Gastrocnemius medialis (tissue), 4 donors: Measurements from ENCODE around the gene HPCAL1. TPM values are rescaled to one million over a fixed set of nuclear protein-coding genes. Genes with fewer than 3 reads are reported as not detected.
A peak's percentile ranks its signal among the peaks of the same experiment; 100 is the strongest.

Experiments
- ATAC-seq, 2 donors: fragments of 150-250 bp; one replicate each; pipeline ENCODE4 v1.9.1; 2016
- DNase-seq, 2 donors: peaks; one replicate each; pipeline ENCODE4 v3.0.0-alpha.2; 2019
- H3K27ac ChIP-seq, 4 donors: fragments of 200-600 bp; sonication (generic); 1 replicate in 1 of 4; 2 replicates in 3 of 4; pipeline ENCODE4 v1.5.1; 2016 to 2018; ENCODE audit warnings: mild to moderate bottlenecking in 2 of 4, moderate library complexity in 1 of 4
- H3K27me3 ChIP-seq, 3 donors: fragments of 200-600 bp; sonication (generic) in 2 of 3; 1 replicate in 1 of 3; 2 replicates in 2 of 3; pipeline versions ENCODE4 v1.5.1 to v1.6.0; 2016 to 2019; ENCODE audit warnings: mild to moderate bottlenecking in 1 of 3, moderate library complexity in 1 of 3
- H3K36me3 ChIP-seq, 2 donors: fragments of 200-600 bp; sonication (generic) in 1 of 2; one replicate each; pipeline ENCODE4 v1.5.1; 2017 to 2018
- H3K4me1 ChIP-seq, 2 donors: fragments of 200-600 bp; sonication (generic) in 1 of 2; one replicate each; pipeline ENCODE4 v1.5.1; 2016 to 2017; ENCODE audit warnings: mild to moderate bottlenecking in 2 of 2
- H3K4me3 ChIP-seq, 4 donors: fragments of 200-600 bp; sonication (generic) in 3 of 4; 1 replicate in 1 of 4; 2 replicates in 3 of 4; pipeline ENCODE4 v1.5.1; 2016 to 2019; ENCODE audit warnings: mild to moderate bottlenecking in 2 of 4
- H3K9me3 ChIP-seq, 3 donors: fragments of 200-600 bp; sonication (generic) in 2 of 3; 1 replicate in 1 of 3; 2 replicates in 2 of 3; pipeline ENCODE4 v1.5.1; 2016 to 2019
- POLR2A ChIP-seq, 2 donors: fragments of 450-650 bp; IDR thresholded peaks; one replicate each; pipeline ENCODE4 v1.6.1; 2017; ENCODE audit warnings: antibody characterized with exemption in 2 of 2, mild to moderate bottlenecking in 2 of 2, moderate library complexity in 2 of 2
- in situ Hi-C, 4 donors: fragments of 200-750 bp; cut with MboI; loops; one replicate each; pipeline versions ENCODE4 v1.15.0 to v1.8.0; 2017; ENCODE audit warnings: low sequenced_read_pairs in 4 of 4
- intact Hi-C: fragments of 100-400 bp; cut with DNase I; formaldehyde crosslinking; loops from one replicate; pipeline ENCODE4 v1.15.1; 2023; ENCODE audit warnings: low total_unique reads
- total RNA-seq, 4 donors: library from RNA; depleted of rRNA; stranded (reverse); fragments of >200 nt; gene quantifications; one replicate each; pipeline versions ENCODE4 v1.1.0 to v1.2.3, GENCODE V29; 2016
- TF ChIP-seq, protein P1 (sequence below), 5 experiments: fragments of 450-650 bp in 3 of 5; fragments of 200-600 bp in 2 of 5; sonication (generic) in 2 of 5; IDR thresholded peaks in 4 of 5; conservative IDR thresholded peaks in 1 of 5; 1 replicate in 4 of 5; 2 replicates in 1 of 5; pipeline ENCODE4 v1.5.1; 2016 to 2019; ENCODE audit warnings: antibody characterized with exemption in 5 of 5, mild to moderate bottlenecking in 3 of 5, moderate library complexity in 3 of 5

The HPCAL1 gene
- total RNA-seq, 4 donors from 2014 or later: 29.0 to 45.5 (median 34.5) TPM

DNA sequence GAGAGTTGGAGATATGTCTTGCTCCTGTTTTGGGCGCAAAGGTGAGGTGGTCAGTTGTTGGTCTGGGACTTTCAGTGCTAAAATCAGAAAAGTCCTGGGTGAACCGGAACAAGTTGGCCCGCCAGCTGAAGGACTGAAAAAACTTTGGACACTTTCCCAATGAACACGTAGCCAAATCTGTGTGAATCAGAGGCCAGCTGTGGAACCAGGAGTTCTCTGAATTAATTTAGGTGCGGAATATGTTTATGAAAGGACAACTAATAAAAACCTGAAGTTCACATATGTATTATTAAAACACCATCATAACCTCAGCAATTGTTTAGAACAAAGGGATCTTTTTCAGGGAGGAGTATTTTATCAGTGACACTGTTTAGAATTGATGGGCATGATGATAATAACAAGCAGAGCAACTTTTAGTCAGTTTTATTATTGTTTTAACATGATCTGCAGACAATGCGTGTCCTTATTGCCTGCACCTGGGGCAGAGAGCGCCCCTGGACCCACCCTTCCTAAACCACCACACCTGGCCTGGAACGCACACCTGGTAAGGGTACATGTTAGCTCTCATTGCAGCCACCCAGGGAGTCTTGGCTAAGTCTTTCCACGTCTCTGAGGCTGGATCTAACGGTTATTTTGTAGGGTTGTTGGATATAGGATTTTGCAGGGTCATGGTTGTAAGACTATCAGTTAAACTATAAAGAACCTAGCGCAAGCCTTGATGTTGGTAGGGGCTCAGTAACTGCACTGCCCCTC lies 155.3 kb downstream of the HPCAL1 start:
- H3K9me3 ChIP-seq: no peaks in the 10 kb centered on the region
- H3K4me3 ChIP-seq: no peak overlapping the region
- H3K36me3 ChIP-seq: no peaks in the 10 kb centered on the region
- TF ChIP-seq, protein P1, sequence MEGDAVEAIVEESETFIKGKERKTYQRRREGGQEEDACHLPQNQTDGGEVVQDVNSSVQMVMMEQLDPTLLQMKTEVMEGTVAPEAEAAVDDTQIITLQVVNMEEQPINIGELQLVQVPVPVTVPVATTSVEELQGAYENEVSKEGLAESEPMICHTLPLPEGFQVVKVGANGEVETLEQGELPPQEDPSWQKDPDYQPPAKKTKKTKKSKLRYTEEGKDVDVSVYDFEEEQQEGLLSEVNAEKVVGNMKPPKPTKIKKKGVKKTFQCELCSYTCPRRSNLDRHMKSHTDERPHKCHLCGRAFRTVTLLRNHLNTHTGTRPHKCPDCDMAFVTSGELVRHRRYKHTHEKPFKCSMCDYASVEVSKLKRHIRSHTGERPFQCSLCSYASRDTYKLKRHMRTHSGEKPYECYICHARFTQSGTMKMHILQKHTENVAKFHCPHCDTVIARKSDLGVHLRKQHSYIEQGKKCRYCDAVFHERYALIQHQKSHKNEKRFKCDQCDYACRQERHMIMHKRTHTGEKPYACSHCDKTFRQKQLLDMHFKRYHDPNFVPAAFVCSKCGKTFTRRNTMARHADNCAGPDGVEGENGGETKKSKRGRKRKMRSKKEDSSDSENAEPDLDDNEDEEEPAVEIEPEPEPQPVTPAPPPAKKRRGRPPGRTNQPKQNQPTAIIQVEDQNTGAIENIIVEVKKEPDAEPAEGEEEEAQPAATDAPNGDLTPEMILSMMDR (IDR thresholded peaks at IDR 0.05 in 4 of 5, conservative IDR thresholded peaks at IDR 0.05 in 1 of 5): no peak
- no peak for TF ChIP-seq POLR2A (IDR thresholded peaks at IDR 0.05)
- H3K4me1 ChIP-seq: peaks cover 16 to 33% of the 10 kb centered on the region in 2 donors
- no peaks in the 10 kb centered on the region for H3K27me3 ChIP-seq
- peak overlapping the region in 1 of 4 donors; percentile 66 for H3K27ac ChIP-seq
- intact Hi-C loops: no loop called here
- no peak for DNase-seq
- peak in 1 of 2 donors; percentile 61 for ATAC-seq
- in situ Hi-C loops: loop anchor here in 1 of 4 donors (25.0 kb wide), 1 partner anchor 204 kb away; no protein-coding TSS in a partner anchor

- in situ Hi-C loops: loop anchor here in 1 of 4 donors (25.0 kb wide), 1 partner anchor 202 kb away; no protein-coding TSS in a partner anchor
These were observed 157.7 kb downstream of the HPCAL1 start for GRCh38 chr2:10460366-10460796.

DNA sequence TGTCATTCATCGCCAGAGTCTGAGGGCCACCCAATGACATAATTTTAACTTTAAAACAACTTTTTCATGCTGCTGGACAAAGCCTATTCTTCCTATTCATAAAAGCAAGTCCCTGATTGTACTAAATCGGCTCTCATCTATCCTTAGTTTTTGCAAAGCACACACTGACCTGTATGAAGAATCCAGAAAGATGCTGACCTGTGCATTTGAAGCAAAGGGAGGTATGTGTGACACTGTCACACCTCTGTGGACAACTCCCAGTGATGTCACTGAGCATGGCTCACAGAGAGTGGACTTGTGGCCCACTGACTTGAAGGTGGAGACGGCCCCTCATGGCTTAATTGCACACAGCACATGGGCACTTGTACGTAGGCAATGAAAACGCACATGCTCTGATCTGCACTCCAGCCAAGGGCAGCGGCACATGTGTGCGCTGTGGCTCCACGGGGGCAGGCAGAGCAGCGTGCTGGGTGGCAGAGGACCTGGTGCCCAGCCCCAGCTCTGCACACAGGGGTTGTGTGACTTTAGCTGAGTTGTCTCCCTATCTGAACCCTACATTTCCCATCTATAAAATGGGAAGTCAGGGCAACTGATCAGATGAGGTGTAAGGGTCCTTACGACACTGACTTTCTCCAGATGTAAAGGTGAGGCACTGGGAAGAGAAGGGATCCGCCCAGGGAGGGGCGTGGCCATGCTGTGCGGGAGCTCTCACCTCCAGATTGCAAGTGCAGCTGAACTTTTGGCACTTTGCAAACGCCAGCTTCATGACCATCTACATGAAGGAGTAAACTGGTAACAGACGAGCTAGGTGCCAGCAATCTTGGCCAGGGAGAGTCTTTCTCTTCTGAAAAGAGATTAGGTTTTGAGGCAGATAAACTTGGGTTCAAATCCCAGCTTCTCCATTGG lies 159.7 kb downstream of the HPCAL1 start:
- in situ Hi-C loops: loop anchor here in 1 of 4 donors (25.0 kb wide), 1 partner anchor 200 kb away; no protein-coding TSS in a partner anchor

More at GRCh38 chr2:10460366-10460796, 157.7 kb downstream of the HPCAL1 start:
- TF ChIP-seq, protein P1 (IDR thresholded peaks at IDR 0.05 in 4 of 5, conservative IDR thresholded peaks at IDR 0.05 in 1 of 5): no peak
- TF ChIP-seq POLR2A (IDR thresholded peaks at IDR 0.05): no peak
- ATAC-seq (no peak), DNase-seq (no peak)
- no peaks in the 10 kb centered on the region for H3K9me3 ChIP-seq
- no peaks in the 10 kb centered on the region for H3K36me3 ChIP-seq
- intact Hi-C loops: no loop called here
- peaks cover 1 to 17% of the 10 kb centered on the region in 2 donors for H3K4me1 ChIP-seq
- no peak overlapping the region for H3K4me3 ChIP-seq
- no peak overlapping the region for H3K27ac ChIP-seq
- H3K27me3 ChIP-seq: no peaks in the 10 kb centered on the region

GRCh38 chr2:10465910-10466309 lies 163.2 kb downstream of the HPCAL1 start:
- in situ Hi-C loops: loop anchor here in 1 of 4 donors (25.0 kb wide), 1 partner anchor 196 kb away; no protein-coding TSS in a partner anchor
- H3K36me3 ChIP-seq: no peaks in the 10 kb centered on the region
- H3K4me3 ChIP-seq: no peak overlapping the region
- no peaks in the 10 kb centered on the region for H3K27me3 ChIP-seq
- H3K4me1 ChIP-seq: no peaks in the 10 kb centered on the region
- no peak overlapping the region for H3K27ac ChIP-seq
- intact Hi-C loops: no loop called here
- no peaks in the 10 kb centered on the region for H3K9me3 ChIP-seq
- no peak for DNase-seq
- ATAC-seq: no peak
- TF ChIP-seq, protein P1 (IDR thresholded peaks at IDR 0.05 in 4 of 5, conservative IDR thresholded peaks at IDR 0.05 in 1 of 5): no peak
- no peak for TF ChIP-seq POLR2A (IDR thresholded peaks at IDR 0.05)

More for the DNA sequence above, 159.7 kb downstream of the HPCAL1 start:
- Histone ChIP-seq H3K27me3 (no peaks in the 10 kb centered on the region), H3K4me1 (peaks cover 0 to 11% of the 10 kb centered on the region in 2 donors), H3K9me3 (no peaks in the 10 kb centered on the region), H3K36me3 (no peaks in the 10 kb centered on the region), H3K4me3 (no peak overlapping the region), H3K27ac (no peak overlapping the region)
- intact Hi-C loops: no loop called here
- TF ChIP-seq POLR2A (IDR thresholded peaks at IDR 0.05): no peak
- TF ChIP-seq, protein P1 (IDR thresholded peaks at IDR 0.05 in 4 of 5, conservative IDR thresholded peaks at IDR 0.05 in 1 of 5): no peak
- DNase-seq: no peak
- ATAC-seq: no peak
